OCI-LY7 (cell line): ENCODE data around the gene SRPRB. TPM values are rescaled to one million over a fixed set of nuclear protein-coding genes. Genes with fewer than 3 reads are reported as not detected.

Source experiments
- Bru-seq: library from RNA; stranded (reverse); fragments of 400-500 nt; gene quantifications from one replicate; lab custom pipeline; 2021; lab: Mats Ljungman, UMichigan
- BruChase-seq, 2 experiments: library from RNA; stranded (reverse); fragments of 400-500 nt; gene quantifications; one replicate each; lab custom pipeline; 2021; lab: Mats Ljungman, UMichigan
- BruUV-seq: library from RNA; stranded (reverse); fragments of 400-500 nt; replicated peaks from 2 replicates; lab custom pipeline; 2021; lab: Mats Ljungman, UMichigan
- CTCF ChIA-PET: fragments of 300-600 bp; sonication (Branson Sonifier 250); formaldehyde crosslinking; loops from one replicate; lab custom pipeline; 2022; ENCODE audit warnings: antibody characterized with exemption; ENCODE audit not compliant: unreplicated experiment; lab: Charles Lee
- POLR2A ChIA-PET: fragments of 300-600 bp; sonication (Branson Sonifier 250); formaldehyde crosslinking; loops from one replicate; lab custom pipeline; 2022; ENCODE audit warnings: antibody characterized with exemption; lab: Charles Lee
- DNase-seq: peaks from one replicate; pipeline ENCODE4 v3.0.0-alpha.2; 2015; ENCODE audit warnings: low spot score
- H2AFZ ChIP-seq: fragments of 200-600 bp; sonication (generic), shearing (Covaris generic); 2 replicates; pipeline ENCODE4 v1.6.1; 2014; ENCODE audit warnings: mild to moderate bottlenecking, antibody characterized with exemption, low read length, moderate library complexity
- H3K27ac ChIP-seq: fragments of 200-600 bp; sonication (generic); 2 replicates; pipeline ENCODE4 v1.5.1; 2014; ENCODE audit warnings: mixed run types, low read depth, mild to moderate bottlenecking, moderate library complexity, low read length, inconsistent platforms; ENCODE audit not compliant: poor library complexity, severe bottlenecking
- H3K36me3 ChIP-seq: fragments of 200-600 bp; sonication (generic); 2 replicates; pipeline ENCODE4 v1.6.1; 2014; ENCODE audit warnings: mild to moderate bottlenecking, antibody characterized with exemption, low read length, moderate library complexity, mixed read lengths; ENCODE audit not compliant: insufficient read depth
- H3K4me1 ChIP-seq: fragments of 200-600 bp; sonication (generic); 2 replicates; pipeline ENCODE4 v1.5.1; 2014; ENCODE audit warnings: mild to moderate bottlenecking, low read length; ENCODE audit not compliant: insufficient read depth, poor library complexity, severe bottlenecking
- H3K4me2 ChIP-seq: fragments of 200-600 bp; sonication (generic); 2 replicates; pipeline ENCODE4 v1.6.1; 2014; ENCODE audit warnings: mild to moderate bottlenecking, low read length
- H3K4me3 ChIP-seq: fragments of 200-600 bp; sonication (generic); 2 replicates; pipeline ENCODE4 v1.5.1; 2014; ENCODE audit warnings: mild to moderate bottlenecking, low read depth, low read length; ENCODE audit not compliant: poor library complexity, severe bottlenecking
- H3K79me2 ChIP-seq: fragments of 200-600 bp; sonication (generic); 2 replicates; pipeline ENCODE4 v1.6.1; 2016; ENCODE audit warnings: low read depth, mild to moderate bottlenecking, low read length, moderate library complexity, mixed read lengths; ENCODE audit not compliant: insufficient read depth
- H3K9me2 ChIP-seq: fragments of 200-600 bp; sonication (generic); 2 replicates; pipeline ENCODE4 v1.6.1; 2016; ENCODE audit warnings: mild to moderate bottlenecking, low read length, mixed read lengths; ENCODE audit not compliant: insufficient read depth
- H3K9me3 ChIP-seq: fragments of 200-600 bp; sonication (generic); 2 replicates; pipeline ENCODE4 v1.6.1; 2014; ENCODE audit warnings: mild to moderate bottlenecking, mixed run types, low read length, mixed read lengths
- H4K20me1 ChIP-seq: fragments of 200-600 bp; sonication (generic); 2 replicates; pipeline ENCODE4 v1.6.1; 2014; ENCODE audit warnings: mild to moderate bottlenecking, antibody characterized with exemption, low read length, moderate library complexity, mixed read lengths; ENCODE audit not compliant: insufficient read depth
- CTCF ChIP-seq: fragments of 200-600 bp; sonication (generic); conservative IDR thresholded peaks from 2 replicates; pipeline ENCODE4 v1.5.1; 2014; ENCODE audit warnings: mild to moderate bottlenecking, antibody characterized with exemption, low read length, moderate library complexity, mixed read lengths
- EZH2phosphoT487 ChIP-seq: fragments of 200-600 bp; sonication (generic); IDR thresholded peaks from 2 replicates; pipeline ENCODE4 v1.6.1; 2018; ENCODE audit warnings: low read depth, borderline replicate concordance, mild to moderate bottlenecking, mixed run types, antibody characterized with exemption, low read length, moderate library complexity, mixed read lengths
- intact Hi-C: fragments of 100-400 bp; cut with micrococcal nuclease; formaldehyde crosslinking; loops from one replicate; pipeline ENCODE4 v1.10.0; 2022; ENCODE audit not compliant: unreplicated experiment
- long read RNA-seq: library from polyadenylated mRNA; stranded (forward); transcript quantifications from one replicate; pipeline ENCODE4 v2.0.0, GENCODE V29; 2022
- total RNA-seq, 2 experiments: library from RNA; depleted of rRNA in 1 of 2; stranded (reverse); fragments of >200 nt in 1 of 2; shearing (Covaris generic) in 1 of 2; gene quantifications; 2 replicates each; pipeline ENCODE4 v1.2.3, GENCODE V29; 2014 to 2022

SRPRB gene, protein sequence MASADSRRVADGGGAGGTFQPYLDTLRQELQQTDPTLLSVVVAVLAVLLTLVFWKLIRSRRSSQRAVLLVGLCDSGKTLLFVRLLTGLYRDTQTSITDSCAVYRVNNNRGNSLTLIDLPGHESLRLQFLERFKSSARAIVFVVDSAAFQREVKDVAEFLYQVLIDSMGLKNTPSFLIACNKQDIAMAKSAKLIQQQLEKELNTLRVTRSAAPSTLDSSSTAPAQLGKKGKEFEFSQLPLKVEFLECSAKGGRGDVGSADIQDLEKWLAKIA
- 36.0 and 39.4 TPM in 2 replicates for total RNA-seq (2014; rRNA removed; shearing (Covaris generic))
- total RNA-seq (2022), result 44.8 and 54.1 TPM in 2 replicates
- Bru-seq, nascent RNA, result percentile 87 among the genes with signal in this experiment
- percentile 70 among the genes with signal in this experiment for BruChase-seq, experiment 1, labeled RNA remaining after a 6-hour chase
- BruChase-seq, experiment 2, labeled RNA remaining after a 2-hour chase, result percentile 87 among the genes with signal in this experiment
- long read RNA-seq, partial matches to known transcripts, result 63 of 70 reads
- long read RNA-seq, other reads (novel, unspliced or antisense), result 7 of 70 reads

DNA sequence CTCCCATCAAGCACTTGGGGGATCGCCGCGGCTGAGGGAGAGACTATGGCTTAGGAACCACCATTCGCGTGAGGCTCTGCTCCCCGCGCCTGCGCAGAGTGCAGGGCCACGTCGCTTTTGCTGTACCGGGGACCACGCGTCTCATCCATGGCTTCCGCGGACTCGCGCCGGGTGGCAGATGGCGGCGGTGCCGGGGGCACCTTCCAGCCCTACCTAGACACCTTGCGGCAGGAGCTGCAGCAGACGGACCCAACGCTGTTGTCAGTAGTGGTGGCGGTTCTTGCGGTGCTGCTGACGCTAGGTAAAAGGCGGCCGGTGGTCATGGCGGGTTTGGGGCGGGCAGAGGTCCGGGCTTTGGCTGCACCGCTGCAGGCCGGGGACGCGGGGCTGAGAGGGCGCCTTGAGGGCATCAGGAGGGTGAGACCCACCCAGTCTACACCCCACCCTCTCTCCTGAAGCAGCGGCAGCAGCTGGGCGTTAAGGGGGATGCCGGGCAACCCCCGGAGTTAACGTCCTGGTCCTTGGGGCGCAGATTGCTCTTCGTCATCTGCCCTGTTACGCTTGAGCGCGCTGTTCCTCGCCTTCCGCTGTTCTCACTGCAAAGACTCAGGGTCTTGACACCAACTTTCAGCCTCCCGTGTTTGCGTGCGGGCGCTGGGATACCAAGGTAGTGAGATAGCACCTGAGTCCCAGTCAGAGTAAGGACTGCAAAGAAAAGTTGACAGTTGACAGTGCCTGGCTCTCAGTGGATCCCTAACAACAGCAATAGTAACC, at the start of gene SRPRB:
TSS of gene SRPRB (plus strand) at position 114 of the 774 bp plus-strand sequence. CDS start at position 148, 34 bp downstream.
- POLR2A ChIA-PET, result interaction anchor here (0.6 kb wide), 1 partner anchor 201 kb away, joined by 3 read pairs; no protein-coding TSS in a partner anchor
- CTCF ChIA-PET, result no interaction called here
- H3K4me2 ChIP-seq, result peak within 1 kb of the TSS; percentile 98
- peak; percentile 96 for DNase-seq
- peak within 1 kb of the TSS; percentile 100 for H2AFZ ChIP-seq
- TF ChIP-seq EZH2phosphoT487 (no peak), CTCF (no peak)
- H3K4me1 ChIP-seq, result peaks cover 23% of the 10 kb centered on the region
- BruUV-seq, result no TSS peak
- peaks cover 6% of the 10 kb centered on the region; the same call in 1 of the 2 replicates for H4K20me1 ChIP-seq
- H3K79me2 ChIP-seq, result peaks cover 29% of the 10 kb centered on the region
- no peaks in the 10 kb centered on the region for H3K9me3 ChIP-seq
- peaks cover 36% of the 10 kb centered on the region for H3K36me3 ChIP-seq
- intact Hi-C loops, result loop anchor here (2.0 to 10.0 kb wide), 5 partner anchors 143 to 1084 kb away; partner anchors contain the start of genes ANAPC13, CDV3, CEP63 and NPHP3
- H3K9me2 ChIP-seq, result no peaks in the 10 kb centered on the region
- H3K4me3 ChIP-seq, result peak within 1 kb of the TSS; percentile 87
- H3K27ac ChIP-seq, result peak within 1 kb of the TSS; percentile 28

GRCh38 chr3:133756716-133757694, 48.6 kb upstream of the SRPRB start:
- no peak for DNase-seq
- POLR2A ChIA-PET, result no interaction called here
- H3K4me2 ChIP-seq, result no peak overlapping the region
- H3K27ac ChIP-seq, result no peak overlapping the region
- H3K4me1 ChIP-seq, result no peaks in the 10 kb centered on the region
- CTCF ChIA-PET, result no interaction called here
- H3K9me3 ChIP-seq, result no peaks in the 10 kb centered on the region
- H3K79me2 ChIP-seq, result no peaks in the 10 kb centered on the region
- TF ChIP-seq CTCF, result no peak
- no peak for TF ChIP-seq EZH2phosphoT487
- H3K9me2 ChIP-seq, result no peaks in the 10 kb centered on the region
- no TSS peak for BruUV-seq
- H2AFZ ChIP-seq, result no peak overlapping the region
- H3K36me3 ChIP-seq, result no peaks in the 10 kb centered on the region
- H3K4me3 ChIP-seq, result no peak overlapping the region
- intact Hi-C loops, result no loop called here
- no peaks in the 10 kb centered on the region for H4K20me1 ChIP-seq
